Upper lobe of left lung (tissue), 4 donors: Measurements from ENCODE around the gene AIMP2.

ENCODE experiments used
- EP300 ChIP-seq, 4 donors: sonication (generic); formaldehyde crosslinking; IDR thresholded peaks; one replicate each; pipeline ENCODE4 v1.5.1; 2017; ENCODE audit warnings: antibody characterized with exemption in 4 of 4, control low read depth in 2 of 4
- POLR2AphosphoS5 ChIP-seq, 2 donors: sonication (generic); formaldehyde crosslinking; IDR thresholded peaks; one replicate each; pipeline ENCODE4 v1.5.1; 2017; ENCODE audit warnings: antibody characterized with exemption in 2 of 2
- TF ChIP-seq, protein P1 (sequence below), 6 experiments: fragments of 450-650 bp in 4 of 6; fragments of 200-600 bp in 2 of 6; sonication (generic) in 2 of 6; IDR thresholded peaks; one replicate each; pipeline ENCODE4 v1.5.1; 2016 to 2019; ENCODE audit warnings: antibody characterized with exemption in 6 of 6

DNA sequence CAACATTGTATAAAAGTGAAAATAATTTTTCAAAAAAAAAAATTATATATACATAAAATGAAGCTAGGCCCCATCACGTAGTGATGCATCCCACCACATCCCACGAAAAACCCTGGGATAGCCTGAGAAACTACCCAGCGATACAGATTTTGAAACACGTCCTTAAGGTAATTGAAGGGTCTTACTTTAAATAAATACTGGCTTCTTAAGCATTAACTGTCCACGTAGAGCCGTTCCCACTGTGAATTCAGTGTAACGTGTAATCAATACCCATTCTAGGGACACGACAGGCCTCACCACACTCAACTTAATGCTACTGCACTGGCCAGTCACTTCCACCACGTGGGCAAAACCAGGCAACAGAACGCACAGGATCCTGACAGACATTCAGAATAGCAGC is 26.1 kb downstream of the AIMP2 start:
- TF ChIP-seq, protein P1, sequence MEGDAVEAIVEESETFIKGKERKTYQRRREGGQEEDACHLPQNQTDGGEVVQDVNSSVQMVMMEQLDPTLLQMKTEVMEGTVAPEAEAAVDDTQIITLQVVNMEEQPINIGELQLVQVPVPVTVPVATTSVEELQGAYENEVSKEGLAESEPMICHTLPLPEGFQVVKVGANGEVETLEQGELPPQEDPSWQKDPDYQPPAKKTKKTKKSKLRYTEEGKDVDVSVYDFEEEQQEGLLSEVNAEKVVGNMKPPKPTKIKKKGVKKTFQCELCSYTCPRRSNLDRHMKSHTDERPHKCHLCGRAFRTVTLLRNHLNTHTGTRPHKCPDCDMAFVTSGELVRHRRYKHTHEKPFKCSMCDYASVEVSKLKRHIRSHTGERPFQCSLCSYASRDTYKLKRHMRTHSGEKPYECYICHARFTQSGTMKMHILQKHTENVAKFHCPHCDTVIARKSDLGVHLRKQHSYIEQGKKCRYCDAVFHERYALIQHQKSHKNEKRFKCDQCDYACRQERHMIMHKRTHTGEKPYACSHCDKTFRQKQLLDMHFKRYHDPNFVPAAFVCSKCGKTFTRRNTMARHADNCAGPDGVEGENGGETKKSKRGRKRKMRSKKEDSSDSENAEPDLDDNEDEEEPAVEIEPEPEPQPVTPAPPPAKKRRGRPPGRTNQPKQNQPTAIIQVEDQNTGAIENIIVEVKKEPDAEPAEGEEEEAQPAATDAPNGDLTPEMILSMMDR (IDR thresholded peaks at IDR 0.05) = no peak
- TF ChIP-seq POLR2AphosphoS5 (IDR thresholded peaks at IDR 0.05) = no peak
- TF ChIP-seq EP300 (IDR thresholded peaks at IDR 0.05) = no peak
